Motor neuron (in vitro differentiated cells): ENCODE data around the gene CD300LF. TPM values are rescaled to one million over a fixed set of nuclear protein-coding genes. Genes with fewer than 3 reads are reported as not detected.

Source experiments
- ATAC-seq, 8 experiments: fragments of 200-7000 bp; cut with Tn5 transposase; replicated peaks in 6 of 8; 2 replicates each; pipeline ENCODE4 v1.8.0; 2021; ENCODE audit warnings: mild to moderate bottlenecking in 8 of 8, moderate library complexity in 8 of 8
- H3K27ac ChIP-seq, 2 donors: fragments of 250-450 bp; sonication (Bioruptor Pico); 2 replicates each; pipeline ENCODE4 v1.9.0; 2021; ENCODE audit warnings: antibody characterized with exemption in 2 of 2, mild to moderate bottlenecking in 2 of 2, moderate library complexity in 1 of 2
- H3K4me1 ChIP-seq, 2 donors: fragments of 250-450 bp; sonication (Bioruptor Pico); replicated peaks in 1 of 2; 2 replicates each; pipeline ENCODE4 v1.6.1; 2021; ENCODE audit warnings: antibody characterized with exemption in 2 of 2, mild to moderate bottlenecking in 2 of 2, moderate library complexity in 1 of 2
- H3K4me3 ChIP-seq, 5 donors: fragments of 250-450 bp; sonication (Bioruptor Pico); 2 replicates each; pipeline ENCODE4 v1.9.0; 2021; ENCODE audit warnings: antibody characterized with exemption in 5 of 5, mild to moderate bottlenecking in 5 of 5, moderate library complexity in 4 of 5
- WGBS, 10 experiments: fragments of 450-650 bp; shearing (Covaris generic); methylation state at CpG; one replicate each; pipeline ENCODE4 v1.0.0; 2022; 5-methylcytosine and 5-hydroxymethylcytosine counted together
- in situ Hi-C, 9 experiments: fragments of 400-800 bp; cut with MboI; loops; one replicate each; pipeline ENCODE4 v1.15.0; 2021; ENCODE audit warnings: low sequenced_read_pairs in 9 of 9, low pct_unique_long_range_greater_than_20kb in 2 of 9; ENCODE audit not compliant: unreplicated experiment in 9 of 9
- total RNA-seq, 8 experiments: library from RNA; unstranded; fragments of 300-600 nt; gene quantifications; 2 replicates each; pipeline versions ENCODE4 v1.2.3 to v1.2.4, GENCODE V29; 2022

The CD300LF gene
- total RNA-seq, 8 experiments from 2014 or later = 0.24 TPM; not detected in 7

DNA sequence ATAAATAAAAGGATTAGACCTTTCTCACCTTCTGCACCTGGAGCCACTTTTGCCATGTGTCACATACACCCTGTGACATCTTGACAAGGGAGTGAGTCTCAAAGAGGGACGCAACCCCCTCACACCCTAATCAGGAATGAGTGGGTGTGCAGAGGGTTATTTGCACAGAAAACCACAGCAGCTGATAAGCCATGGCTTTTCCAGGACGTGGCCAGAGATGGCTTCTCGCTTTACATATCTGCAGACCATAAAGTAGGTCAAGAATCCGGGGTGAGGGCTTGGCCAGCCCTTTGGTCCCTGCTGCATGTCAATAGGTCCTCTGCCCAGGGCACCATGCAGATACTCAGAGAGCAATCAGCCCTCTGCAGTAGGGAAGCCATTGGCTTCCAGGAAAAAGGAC is 2.4 kb upstream of the CD300LF start:
- ATAC-seq = no peak

GRCh38 chr17:74713171-74713755 is 540 bp upstream of the CD300LF start:
- in situ Hi-C loops = loop anchor here in 1 of 9 experiments (25.0 kb wide), 1 partner anchor 101 kb away; the partner anchor contains the start of gene CD300E
- Histone ChIP-seq H3K4me1 (no peaks in the 10 kb centered on the region), H3K4me3 (no peak overlapping the region), H3K27ac (no peak overlapping the region)
- no peak for ATAC-seq
- 0 to 79% (median 53%) methylated on average over 2 to 9 of the region's 12 CpGs; no CpG with 5 or more reads in 3 of the 10 experiments for WGBS, 10 experiments

More for the DNA sequence above, 2.4 kb upstream of the CD300LF start:
- H3K4me3 ChIP-seq = no peak overlapping the region
- in situ Hi-C loops = loop anchor here in 1 of 9 experiments (25.0 kb wide), 1 partner anchor 103 kb away; the partner anchor contains the start of gene CD300E
- 0 to 80% (median 49%) methylated on average over 1 to 3 of the region's 4 CpGs; no CpG with 5 or more reads in 4 of the 10 experiments for WGBS, 10 experiments
- no peak overlapping the region for H3K27ac ChIP-seq
- H3K4me1 ChIP-seq = no peaks in the 10 kb centered on the region

DNA sequence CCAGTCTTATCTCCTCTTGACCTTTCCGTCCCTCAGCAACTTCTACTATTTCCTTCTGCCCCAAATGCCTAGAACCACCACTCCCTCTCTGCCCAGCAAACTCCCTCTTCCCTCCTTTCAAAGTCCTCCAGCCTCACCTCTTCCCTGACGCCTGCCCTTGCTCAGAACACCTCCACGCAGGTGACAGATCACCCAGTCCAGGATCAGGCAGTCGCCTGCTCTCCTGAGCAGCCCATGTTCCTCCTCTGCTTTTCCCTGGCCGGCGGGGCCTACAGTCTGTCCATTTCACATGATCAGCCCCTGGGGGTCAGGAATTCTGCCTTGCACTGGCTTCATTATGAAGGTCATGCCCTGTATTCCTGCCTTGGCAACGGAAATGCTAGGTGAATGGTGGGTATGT is 422 bp downstream of the CD300LF start:
- 6 to 100% (median 62%) methylated on average over 1 to 6 of the region's 7 CpGs; no CpG with 5 or more reads in 2 of the 10 experiments for WGBS, 10 experiments
- H3K4me1 ChIP-seq = no peaks in the 10 kb centered on the region
- H3K4me3 ChIP-seq = no peak overlapping the region
- no peak overlapping the region for H3K27ac ChIP-seq
- in situ Hi-C loops = loop anchor here in 1 of 9 experiments (25.0 kb wide), 1 partner anchor 100 kb away; the partner anchor contains the start of gene CD300E
- ATAC-seq = no peak

- 11 to 100% (median 51%) methylated on average over 2 to 10 of the region's 12 CpGs for WGBS, 10 experiments
- H3K4me3 ChIP-seq = no peak overlapping the region
- H3K4me1 ChIP-seq = no peaks in the 10 kb centered on the region
- no peak overlapping the region for H3K27ac ChIP-seq
- in situ Hi-C loops = loop anchor here in 1 of 9 experiments (25.0 kb wide), 1 partner anchor 99 kb away; the partner anchor contains the start of gene CD300E
- ATAC-seq = no peak
Measured at GRCh38 chr17:74711058-74711824, 1.5 kb downstream of the CD300LF start.

GRCh38 chr17:74704544-74704943 is 8.2 kb downstream of the CD300LF start:
- H3K27ac ChIP-seq = no peak overlapping the region
- in situ Hi-C loops = loop anchor here in 1 of 9 experiments (25.0 kb wide), 1 partner anchor 92 kb away; the partner anchor contains the start of gene CD300E
- no peaks in the 10 kb centered on the region for H3K4me1 ChIP-seq
- no peak overlapping the region for H3K4me3 ChIP-seq
- WGBS, 10 experiments = 42 to 80% (median 70%) methylated on average over 2 to 8 of the region's 8 CpGs; no CpG with 5 or more reads in 3 of the 10 experiments
- no peak for ATAC-seq

DNA sequence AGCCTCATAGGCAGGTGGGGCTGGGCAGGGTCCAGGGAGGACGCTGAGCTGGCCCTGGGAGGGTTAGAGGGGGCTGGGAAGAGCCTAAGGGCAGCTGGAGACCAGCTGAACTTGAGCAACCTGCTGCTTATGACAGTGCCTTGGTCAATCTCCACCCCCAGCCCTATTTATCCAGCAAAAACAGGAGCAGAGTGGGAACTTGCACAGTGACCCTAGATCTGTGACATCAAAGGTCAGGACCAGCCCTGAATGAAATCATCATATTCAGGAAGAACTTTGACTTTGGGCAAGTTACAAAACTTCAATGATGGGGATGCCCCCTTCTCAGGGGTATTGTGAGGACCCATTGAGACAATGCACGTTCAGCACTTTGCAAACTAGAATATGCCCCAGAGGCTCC is 9.4 kb downstream of the CD300LF start:
- H3K4me3 ChIP-seq = no peak overlapping the region
- no peak for ATAC-seq
- H3K27ac ChIP-seq = no peak overlapping the region
- H3K4me1 ChIP-seq = no peaks in the 10 kb centered on the region
- 0 to 33% (median 19%) methylated on average over 1 of the region's 2 CpGs; no CpG with 5 or more reads in 6 of the 10 experiments for WGBS, 10 experiments
- in situ Hi-C loops = loop anchor here in 1 of 9 experiments (25.0 kb wide), 1 partner anchor 91 kb away; the partner anchor contains the start of gene CD300E

DNA sequence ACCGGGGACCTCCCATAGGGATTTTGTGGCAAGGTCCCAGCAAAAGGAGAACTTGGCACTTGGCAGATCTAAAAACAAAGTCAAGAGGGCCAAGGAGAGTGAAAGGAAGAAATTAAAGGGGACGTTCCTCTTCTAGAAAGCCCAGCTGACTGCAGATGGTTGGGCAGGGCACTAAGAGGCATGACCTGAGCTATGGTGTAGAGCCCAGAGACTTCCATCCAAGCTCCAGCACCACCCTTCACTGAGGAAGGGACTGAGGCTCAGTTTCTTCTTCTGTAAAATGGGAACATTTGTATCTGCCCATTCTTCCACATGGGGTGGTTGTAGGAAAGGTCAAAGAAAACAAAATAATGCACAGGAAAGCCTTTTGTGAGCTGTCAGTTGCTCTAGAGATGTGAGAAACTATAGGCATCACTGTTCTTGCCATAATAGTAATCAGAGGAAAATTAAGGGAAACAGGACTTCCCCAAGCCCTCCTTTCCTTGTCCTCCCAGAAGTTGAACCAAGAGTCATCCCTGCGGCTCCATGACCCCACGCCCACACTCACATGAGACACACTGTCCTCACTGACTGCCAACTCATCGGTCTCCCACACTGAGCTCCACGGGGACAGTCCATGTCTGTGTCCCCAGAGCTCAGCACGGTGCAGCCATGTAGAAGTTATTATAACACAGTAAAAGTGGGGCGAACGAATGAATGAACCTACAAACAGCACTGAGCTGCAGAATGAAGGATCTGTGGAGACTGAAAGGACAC is 10.4 kb downstream of the CD300LF start:
- H3K4me3 ChIP-seq = no peak overlapping the region
- 0 to 84% (median 56%) methylated on average over 1 to 8 of the region's 9 CpGs for WGBS, 10 experiments
- no peak for ATAC-seq
- H3K27ac ChIP-seq = no peak overlapping the region
- in situ Hi-C loops = loop anchor here in 1 of 9 experiments (25.0 kb wide), 1 partner anchor 90 kb away; the partner anchor contains the start of gene CD300E
- H3K4me1 ChIP-seq = no peaks in the 10 kb centered on the region

DNA sequence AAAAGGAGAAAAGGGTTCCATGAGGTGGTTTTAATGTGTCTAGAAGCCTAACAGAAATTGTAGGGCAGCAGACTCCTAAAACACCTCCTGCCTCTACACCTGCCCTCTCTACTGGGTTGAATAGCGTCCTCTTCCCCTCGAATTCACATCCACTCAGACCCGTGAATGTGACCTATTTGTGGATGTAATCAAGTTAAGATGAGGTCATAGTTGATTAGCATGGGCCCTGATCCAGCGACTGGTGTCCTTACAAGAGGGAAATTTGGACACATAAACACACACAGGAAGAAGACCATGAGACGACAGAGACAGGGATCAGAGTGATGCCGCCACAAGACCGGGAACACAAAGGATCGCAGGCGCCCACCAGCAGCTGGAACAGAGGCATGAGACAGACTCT is 13.5 kb downstream of the CD300LF start:
- H3K4me3 ChIP-seq = no peak overlapping the region
- no peak overlapping the region for H3K27ac ChIP-seq
- in situ Hi-C loops = no loop called here
- no peaks in the 10 kb centered on the region for H3K4me1 ChIP-seq
- no peak for ATAC-seq
- 30 to 86% (median 82%) methylated on average over 3 to 5 of the region's 9 CpGs; no CpG with 5 or more reads in 5 of the 10 experiments for WGBS, 10 experiments

DNA sequence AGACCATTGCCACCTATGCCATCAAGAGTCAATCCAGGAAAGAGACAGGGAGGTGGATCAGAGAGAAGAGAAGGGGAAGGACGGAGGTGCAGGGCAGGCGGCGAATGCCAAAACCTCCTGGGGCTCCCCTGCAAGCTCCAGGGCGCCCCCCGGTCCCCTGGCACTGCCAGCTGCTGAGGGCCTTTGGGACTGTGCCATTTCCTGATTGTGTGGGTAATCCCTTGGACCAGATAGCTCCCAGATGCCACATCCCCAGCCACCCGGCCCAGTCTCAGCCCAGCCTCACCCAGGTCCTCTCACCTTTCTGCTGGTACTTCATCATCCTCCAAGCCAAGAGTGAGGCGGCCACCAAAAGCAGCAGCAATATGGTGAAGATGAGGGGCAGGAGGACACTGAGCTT is 14.7 kb downstream of the CD300LF start:
- no peaks in the 10 kb centered on the region for H3K4me1 ChIP-seq
- in situ Hi-C loops = no loop called here
- no peak overlapping the region for H3K27ac ChIP-seq
- 72 to 82% (median 79%) methylated on average over 2 to 4 of the region's 7 CpGs; no CpG with 5 or more reads in 7 of the 10 experiments for WGBS, 10 experiments
- no peak overlapping the region for H3K4me3 ChIP-seq
- ATAC-seq = no peak

- H3K4me1 ChIP-seq = no peaks in the 10 kb centered on the region
- H3K27ac ChIP-seq = no peak overlapping the region
- ATAC-seq = no peak
- no peak overlapping the region for H3K4me3 ChIP-seq
- in situ Hi-C loops = no loop called here
- 20 to 100% (median 68%) methylated on average over 1 to 2 of the region's 2 CpGs; no CpG with 5 or more reads in 6 of the 10 experiments for WGBS, 10 experiments
Measured at GRCh38 chr17:74697515-74697914, 15.2 kb downstream of the CD300LF start.

- no peak overlapping the region for H3K4me3 ChIP-seq
- in situ Hi-C loops = no loop called here
- 39% methylated on average over 2 of the region's 11 CpGs; no CpG with 5 or more reads in 9 of the 10 experiments for WGBS, 10 experiments
- no peak overlapping the region for H3K27ac ChIP-seq
- ATAC-seq = no peak
- no peaks in the 10 kb centered on the region for H3K4me1 ChIP-seq
Measured at GRCh38 chr17:74695629-74696028, 17.1 kb downstream of the CD300LF start.

- Histone ChIP-seq H3K4me1 (no peaks in the 10 kb centered on the region), H3K27ac (no peak overlapping the region), H3K4me3 (no peak overlapping the region)
- no peak for ATAC-seq
- in situ Hi-C loops = no loop called here
- 0 to 80% (median 64%) methylated on average over 1 to 4 of the region's 4 CpGs; no CpG with 5 or more reads in 3 of the 10 experiments for WGBS, 10 experiments
Measured at GRCh38 chr17:74694081-74694480, 18.6 kb downstream of the CD300LF start.
